Measurements from ENCODE around the gene PNMT.
A peak's percentile ranks its signal among the peaks of the same experiment; 100 is the strongest.

Gene PNMT

GRCh38 chr17:39633570-39634183 lies 34.6 kb upstream of the PNMT start:
- DNase-seq, result no peak

GRCh38 chr17:39634384-39634871 lies 33.8 kb upstream of the PNMT start:
- peak; percentile 46 for DNase-seq

GRCh38 chr17:39635614-39636176 lies 32.6 kb upstream of the PNMT start:
- DNase-seq, result no peak

GRCh38 chr17:39636587-39636926 lies 31.7 kb upstream of the PNMT start:
- no peak for DNase-seq

- DNase-seq, result peak; percentile 86
Measured at GRCh38 chr17:39636927-39637736, 31.1 kb upstream of the PNMT start, which contains the start of gene STARD3. STARD3 (plus strand) TSS chr17:39637144; CDS start chr17:39653532, 16,388 bp downstream.

- no peak for DNase-seq
Measured at GRCh38 chr17:39638317-39638716, 29.9 kb upstream of the PNMT start.

- DNase-seq, result no peak
Measured at GRCh38 chr17:39639043-39639442, 29.2 kb upstream of the PNMT start.

- DNase-seq, result no peak
Measured at GRCh38 chr17:39639566-39640458, 28.4 kb upstream of the PNMT start.

GRCh38 chr17:39640591-39641031 lies 27.6 kb upstream of the PNMT start:
- DNase-seq, result no peak

- DNase-seq, result no peak
Measured at GRCh38 chr17:39641097-39641496, 27.2 kb upstream of the PNMT start.

GRCh38 chr17:39641883-39642282 lies 26.4 kb upstream of the PNMT start:
- DNase-seq, result no peak

- no peak for DNase-seq
Measured at GRCh38 chr17:39642291-39643074, 25.8 kb upstream of the PNMT start.

GRCh38 chr17:39643271-39643670 lies 25.0 kb upstream of the PNMT start:
- DNase-seq, result peak; percentile 25

- no peak for DNase-seq
Measured at GRCh38 chr17:39647256-39647655, 21.0 kb upstream of the PNMT start.

GRCh38 chr17:39648616-39649366 lies 19.5 kb upstream of the PNMT start:
- peak; percentile 61 for DNase-seq

GRCh38 chr17:39650121-39650579 lies 18.1 kb upstream of the PNMT start:
- DNase-seq, result no peak

GRCh38 chr17:39651923-39652586 lies 16.2 kb upstream of the PNMT start:
- no peak for DNase-seq

- no peak for DNase-seq
Measured at GRCh38 chr17:39652587-39653315, 15.5 kb upstream of the PNMT start.

GRCh38 chr17:39653316-39653661 lies 15.0 kb upstream of the PNMT start:
- DNase-seq, result no peak

Data from fibroblast of skin of scalp (primary cell).